Body of pancreas (tissue), 4 donors: ENCODE measurements around the gene SAG.

Source experiments
- CTCF ChIP-seq, 7 experiments: fragments of 450-650 bp in 4 of 7; fragments of 200-600 bp in 3 of 7; sonication (generic) in 3 of 7; IDR thresholded peaks; one replicate each; pipeline ENCODE4 v1.5.1; 2016 to 2019; ENCODE audit warnings: antibody characterized with exemption in 7 of 7
- POLR2A ChIP-seq, 3 donors: fragments of 450-650 bp; IDR thresholded peaks; one replicate each; pipeline ENCODE4 v1.6.1; 2016; ENCODE audit warnings: antibody characterized with exemption in 3 of 3, mild to moderate bottlenecking in 2 of 3

- TF ChIP-seq CTCF (IDR thresholded peaks at IDR 0.05) (no peak), POLR2A (IDR thresholded peaks at IDR 0.05) (no peak)
These were observed 73.5 kb downstream of the SAG start for GRCh38 chr2:233380995-233381637.
